Ovary (tissue), 9 donors: ENCODE measurements around the gene PPP1R37. TPM values are rescaled to one million over a fixed set of nuclear protein-coding genes. Genes with fewer than 3 reads are reported as not detected.

Experiments used
- DNase-seq, 5 donors: peaks; one replicate each; pipeline ENCODE4 v3.0.0-alpha.2; 2019 to 2020
- H3K27ac ChIP-seq, 2 donors: fragments of 200-600 bp; one replicate each; pipeline versions ENCODE4 v1.5.1 to v1.8.0; 2019 to 2022
- H3K27me3 ChIP-seq: fragments of 200-600 bp; one replicate; pipeline ENCODE4 v1.8.0; 2022
- H3K36me3 ChIP-seq: fragments of 200-600 bp; sonication (generic); one replicate; pipeline ENCODE4 v1.5.1; 2019
- H3K4me1 ChIP-seq: one replicate; pipeline ENCODE4 v1.8.1; 2013; ENCODE audit warnings: mild to moderate bottlenecking, moderate library complexity; ENCODE audit not compliant: insufficient read depth
- H3K4me3 ChIP-seq: fragments of 200-600 bp; sonication (generic); one replicate; pipeline ENCODE4 v1.5.1; 2017
- H3K9me3 ChIP-seq, 2 donors: fragments of 200-600 bp in 1 of 2; sonication (generic) in 1 of 2; one replicate each; pipeline versions ENCODE4 v1.5.1 to v1.8.1; 2013 to 2019; ENCODE audit warnings: mild to moderate bottlenecking in 1 of 2, moderate library complexity in 1 of 2
- EP300 ChIP-seq: sonication (generic); formaldehyde crosslinking; IDR thresholded peaks from one replicate; pipeline ENCODE4 v1.6.1; 2017; ENCODE audit warnings: antibody characterized with exemption
- POLR2A ChIP-seq: fragments of 450-650 bp; IDR thresholded peaks from one replicate; pipeline ENCODE4 v1.6.1; 2017; ENCODE audit warnings: antibody characterized with exemption, mild to moderate bottlenecking, moderate library complexity
- WGBS, 3 donors: extraction: QIAGEN DNeasy Blood & Tissue Kit in 1 of 3; methylation state at CpG; one replicate each; pipeline versions ENCODE4 v1.1.5 to v1.1.7; 2013 to 2017; 5-methylcytosine and 5-hydroxymethylcytosine counted together
- intact Hi-C, 4 donors: fragments of 100-400 bp; cut with DNase I; formaldehyde crosslinking; loops; one replicate each; pipeline versions ENCODE4 v1.11.0 to v1.15.1; 2022 to 2023
- polyA plus RNA-seq, 2 donors: library from polyadenylated mRNA; stranded (reverse); fragments of 200-250 nt in 1 of 2; fragments of 350-450 nt in 1 of 2; fragmentation: Illumina TruSeq in 1 of 2; extraction: RNeasy Lipid Tissue Mini Kit (QIAGEN cat#74804) in 1 of 2; gene quantifications; one replicate each; pipeline ENCODE4 v1.2.3, GENCODE V29; 2013 to 2014
- total RNA-seq, 7 donors: library from RNA; depleted of rRNA in 2 of 7; stranded (reverse); fragments of >200 nt in 2 of 7; fragmentation: NEBNext Ultra II Directional in 3 of 7; extraction: Animal tissue kit (Norgen Biotek cat#: 25700) in 3 of 7; gene quantifications; one replicate each; pipeline versions ENCODE4 v1.1.0 to v1.2.4, GENCODE V29; 2016 to 2023
- TF ChIP-seq, protein P1 (sequence below), 3 donors: fragments of 450-650 bp in 2 of 3; fragments of 200-600 bp in 1 of 3; IDR thresholded peaks; one replicate each; pipeline versions ENCODE4 v1.5.1 to v1.8.0; 2016 to 2022; ENCODE audit warnings: antibody characterized with exemption in 3 of 3, mild to moderate bottlenecking in 1 of 3
- donor health status: DM: no; HTN: no; CAD: no; lungs with moderate emphysema.
- donor health status: DM: no; HTN: no; CAD: no.
- donor health status: Bipolar disorder and iron deficiency.
- donor health status: DM: yes; HTN: yes; CAD: no.
- donor health status: DM: no; HTN: no; CAD: no.
- donor health status: DM: yes; HTN: yes; CAD: no.

The PPP1R37 gene
- total and polyA plus RNA-seq, 9 donors = 5.5 to 28.4 (median 20.2) TPM

- 83 to 89% (median 86%) methylated on average over 42 to 54 of the region's 54 CpGs for WGBS, 3 donors
- Histone ChIP-seq H3K9me3 (no peaks in the 10 kb centered on the region), H3K27ac (no peak overlapping the region), H3K36me3 (no peaks in the 10 kb centered on the region), H3K27me3 (no peaks in the 10 kb centered on the region), H3K4me3 (no peak overlapping the region), H3K4me1 (no peaks in the 10 kb centered on the region)
- no peak for DNase-seq
- TF ChIP-seq EP300 (no peak), POLR2A (no peak)
- TF ChIP-seq, protein P1, sequence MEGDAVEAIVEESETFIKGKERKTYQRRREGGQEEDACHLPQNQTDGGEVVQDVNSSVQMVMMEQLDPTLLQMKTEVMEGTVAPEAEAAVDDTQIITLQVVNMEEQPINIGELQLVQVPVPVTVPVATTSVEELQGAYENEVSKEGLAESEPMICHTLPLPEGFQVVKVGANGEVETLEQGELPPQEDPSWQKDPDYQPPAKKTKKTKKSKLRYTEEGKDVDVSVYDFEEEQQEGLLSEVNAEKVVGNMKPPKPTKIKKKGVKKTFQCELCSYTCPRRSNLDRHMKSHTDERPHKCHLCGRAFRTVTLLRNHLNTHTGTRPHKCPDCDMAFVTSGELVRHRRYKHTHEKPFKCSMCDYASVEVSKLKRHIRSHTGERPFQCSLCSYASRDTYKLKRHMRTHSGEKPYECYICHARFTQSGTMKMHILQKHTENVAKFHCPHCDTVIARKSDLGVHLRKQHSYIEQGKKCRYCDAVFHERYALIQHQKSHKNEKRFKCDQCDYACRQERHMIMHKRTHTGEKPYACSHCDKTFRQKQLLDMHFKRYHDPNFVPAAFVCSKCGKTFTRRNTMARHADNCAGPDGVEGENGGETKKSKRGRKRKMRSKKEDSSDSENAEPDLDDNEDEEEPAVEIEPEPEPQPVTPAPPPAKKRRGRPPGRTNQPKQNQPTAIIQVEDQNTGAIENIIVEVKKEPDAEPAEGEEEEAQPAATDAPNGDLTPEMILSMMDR (IDR thresholded peaks at IDR 0.05) = no peak
- intact Hi-C loops = no loop called here
Measured at GRCh38 chr19:45145270-45146189, 52.6 kb downstream of the PPP1R37 start.

DNA sequence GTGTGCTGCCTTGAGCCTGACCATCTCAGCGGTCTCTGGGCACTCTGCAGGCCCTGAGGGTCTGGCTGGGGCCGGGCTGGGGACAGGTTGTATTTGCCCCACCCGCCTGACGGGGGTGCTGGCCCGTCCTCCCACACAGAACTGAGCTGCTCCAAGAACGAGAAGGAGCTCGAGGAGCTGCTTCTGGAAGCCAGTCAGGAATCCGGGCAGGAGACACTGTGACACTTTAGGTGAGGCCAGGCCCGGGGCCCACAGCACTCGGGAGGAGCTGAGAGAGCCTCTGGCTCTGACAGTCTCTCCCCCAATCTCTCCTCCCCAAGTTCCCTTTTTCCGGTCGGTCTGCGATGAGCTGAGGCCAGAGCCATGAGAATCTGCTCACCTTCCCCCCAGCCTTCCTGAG is 53.3 kb downstream of the PPP1R37 start:
- no peak overlapping the region for H3K27ac ChIP-seq
- no peak for DNase-seq
- 76 to 82% (median 80%) methylated on average over 13 of the region's 13 CpGs for WGBS, 3 donors
- H3K9me3 ChIP-seq = no peaks in the 10 kb centered on the region
- TF ChIP-seq, protein P1 (IDR thresholded peaks at IDR 0.05) = no peak
- TF ChIP-seq EP300 (no peak), POLR2A (no peak)
- intact Hi-C loops = no loop called here
- H3K4me3 ChIP-seq = no peak overlapping the region
- no peaks in the 10 kb centered on the region for H3K36me3 ChIP-seq
- H3K4me1 ChIP-seq = no peaks in the 10 kb centered on the region
- no peaks in the 10 kb centered on the region for H3K27me3 ChIP-seq

DNA sequence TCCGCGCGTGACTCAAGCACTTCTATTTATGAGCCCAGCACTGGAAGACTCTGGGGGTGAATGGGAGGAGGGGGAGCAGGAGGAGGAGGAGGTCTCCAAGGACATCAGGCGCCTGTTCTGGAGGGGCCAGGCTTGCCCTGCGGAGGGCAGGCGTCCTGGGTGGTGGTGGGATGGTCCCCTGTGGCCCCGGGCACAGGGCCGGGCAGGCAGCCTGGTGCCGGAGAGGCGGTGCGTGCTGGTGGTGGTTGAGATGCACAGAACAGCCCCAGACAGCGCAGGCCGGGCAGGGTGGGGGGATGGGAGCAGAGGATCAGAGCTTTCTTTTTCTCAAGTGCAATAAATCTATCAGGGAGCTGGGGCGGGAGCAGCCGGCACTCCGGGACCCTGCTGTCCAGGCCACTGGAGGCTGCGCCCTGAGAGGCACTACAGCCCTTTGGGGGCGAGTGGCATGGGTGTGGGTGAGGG is 53.8 kb downstream of the PPP1R37 start:
- 82 to 89% (median 84%) methylated on average over 18 of the region's 18 CpGs for WGBS, 3 donors
- TF ChIP-seq, protein P1 (IDR thresholded peaks at IDR 0.05) = no peak
- TF ChIP-seq EP300 (no peak), POLR2A (no peak)
- no peaks in the 10 kb centered on the region for H3K36me3 ChIP-seq
- H3K27ac ChIP-seq = no peak overlapping the region
- no peaks in the 10 kb centered on the region for H3K27me3 ChIP-seq
- intact Hi-C loops = no loop called here
- no peak for DNase-seq
- no peaks in the 10 kb centered on the region for H3K9me3 ChIP-seq
- H3K4me1 ChIP-seq = peaks cover under 1% of the 10 kb centered on the region
- no peak overlapping the region for H3K4me3 ChIP-seq

GRCh38 chr19:45147835-45148676 is 55.1 kb downstream of the PPP1R37 start:
- Histone ChIP-seq H3K27me3 (no peaks in the 10 kb centered on the region), H3K4me3 (no peak overlapping the region), H3K4me1 (peaks cover 13% of the 10 kb centered on the region), H3K9me3 (no peaks in the 10 kb centered on the region), H3K36me3 (no peaks in the 10 kb centered on the region), H3K27ac (no peak overlapping the region)
- DNase-seq = no peak
- intact Hi-C loops = no loop called here
- WGBS, 3 donors = 79 to 86% (median 80%) methylated on average over 17 to 18 of the region's 18 CpGs
- TF ChIP-seq POLR2A (no peak), EP300 (no peak)
- TF ChIP-seq, protein P1 (IDR thresholded peaks at IDR 0.05) = no peak
